H1 (cell line): ENCODE measurements around the gene UNC13D. TPM values are rescaled to one million over a fixed set of nuclear protein-coding genes. Genes with fewer than 3 reads are reported as not detected.
"Not testable (repeated sequence)": the region's sequence is repeated elsewhere in the genome, so short reads cannot be mapped to it uniquely, and the experiment has no call there.

Experiments used
- CTCF ChIA-PET: fragments of 300-600 bp; sonication (Branson Sonifier 250); formaldehyde crosslinking; loops from one replicate; lab custom pipeline; 2021; ENCODE audit not compliant: partially characterized antibody; lab: Charles Lee
- POLR2A ChIA-PET: fragments of 300-600 bp; sonication (Branson Sonifier 250); formaldehyde crosslinking; loops from one replicate; lab custom pipeline; 2021; ENCODE audit warnings: inconsistent platforms; ENCODE audit not compliant: partially characterized antibody; lab: Charles Lee
- DNase-seq, 2 experiments: peaks; one replicate each; pipeline versions ENCODE4 v3.0.0 to v3.0.0-alpha.2; 2010 to 2022; ENCODE audit warnings: low spot score in 2 of 2, low read depth in 1 of 2, mixed read lengths in 1 of 2
- FAIRE-seq: peaks from 2 replicates; lab custom pipeline; 2011; peaks lifted over from hg19 to GRCh38; lab: Jason Lieb, UNC
- H2AFZ ChIP-seq: 2 replicates; pipeline ENCODE4 v1.8.1; 2012; ENCODE audit warnings: low read length, inconsistent platforms
- H2AK5ac ChIP-seq: 2 replicates; pipeline ENCODE4 v1.6.1; 2013; ENCODE audit warnings: low read depth, low read length
- H2BK120ac ChIP-seq: replicated peaks from 2 replicates; pipeline ENCODE3; 2013; ENCODE audit warnings: low read depth, low read length, inconsistent platforms
- H2BK12ac ChIP-seq: 2 replicates; pipeline ENCODE4 v1.6.1; 2013; ENCODE audit warnings: low read depth, low read length
- H2BK15ac ChIP-seq: 2 replicates; pipeline ENCODE4 v1.6.1; 2013; ENCODE audit warnings: low read length
- H2BK20ac ChIP-seq: 2 replicates; pipeline ENCODE4 v1.6.1; 2013; ENCODE audit warnings: low read length
- H2BK5ac ChIP-seq: 2 replicates; pipeline ENCODE4 v1.6.1; 2013; ENCODE audit warnings: low read depth, low read length
- H3K14ac ChIP-seq: 2 replicates; pipeline ENCODE4 v1.6.1; 2013; ENCODE audit warnings: inconsistent platforms; ENCODE audit not compliant: insufficient read length
- H3K18ac ChIP-seq: 2 replicates; pipeline ENCODE4 v1.6.1; 2013; ENCODE audit warnings: low read length; ENCODE audit errors: extremely low read depth
- H3K23ac ChIP-seq: 2 replicates; pipeline ENCODE4 v1.6.1; 2013; ENCODE audit warnings: inconsistent platforms; ENCODE audit not compliant: insufficient read length
- H3K23me2 ChIP-seq: 2 replicates; pipeline ENCODE4 v1.6.1; 2013; ENCODE audit warnings: low read depth, low read length
- H3K27ac ChIP-seq: 2 replicates; pipeline ENCODE4 v1.6.1; 2011; ENCODE audit warnings: low read depth, low read length, inconsistent platforms
- H3K27me3 ChIP-seq, 4 experiments: replicated peaks in 1 of 4; 1 replicate in 1 of 4; 2 replicates in 3 of 4; pipeline versions ENCODE4 v1.6.1 to v1.8.1; 2011 to 2013; ENCODE audit warnings: low read length in 3 of 4, mild to moderate bottlenecking in 3 of 4, inconsistent platforms in 2 of 4, mixed read lengths in 2 of 4, moderate library complexity in 1 of 4; ENCODE audit not compliant: control insufficient read depth in 3 of 4, insufficient read depth in 3 of 4; ENCODE audit errors: extremely low read depth in 1 of 4
- H3K36me3 ChIP-seq, 4 experiments: 2 replicates each; pipeline versions ENCODE4 v1.6.1 to v1.8.1; 2011 to 2013; ENCODE audit warnings: mild to moderate bottlenecking in 4 of 4, low read length in 3 of 4, moderate library complexity in 2 of 4, control low read depth in 1 of 4, inconsistent platforms in 1 of 4; ENCODE audit not compliant: insufficient read depth in 4 of 4, control insufficient read depth in 2 of 4
- H3K4ac ChIP-seq: replicated peaks from 2 replicates; pipeline ENCODE3; 2013; ENCODE audit warnings: low read length, low read depth, mixed read lengths, inconsistent platforms; ENCODE audit not compliant: insufficient read length
- H3K4me1 ChIP-seq, 4 experiments: replicated peaks in 1 of 4; 1 replicate in 1 of 4; 2 replicates in 3 of 4; pipeline versions ENCODE4 v1.6.1 to v1.8.1; 2011 to 2013; ENCODE audit warnings: low read length in 3 of 4, inconsistent platforms in 2 of 4, mixed read lengths in 1 of 4; ENCODE audit not compliant: insufficient read depth in 4 of 4, control insufficient read depth in 3 of 4
- H3K4me2 ChIP-seq, 2 experiments: 2 replicates each; pipeline versions ENCODE4 v1.6.1 to v1.8.1; 2011 to 2013; ENCODE audit warnings: low read depth in 2 of 2, low read length in 2 of 2, control low read depth in 1 of 2, inconsistent platforms in 1 of 2, mild to moderate bottlenecking in 1 of 2; ENCODE audit not compliant: insufficient read depth in 1 of 2
- H3K4me3 ChIP-seq, 4 experiments: fragments of 200-600, 300-600 bp in 1 of 4; sonication (generic), shearing (Covaris generic), sonication (Bioruptor Twin) in 1 of 4; 2 replicates each; pipeline versions ENCODE4 v1.5.1 to v1.8.1; 2011 to 2016; ENCODE audit warnings: low read length in 4 of 4, low read depth in 3 of 4, control low read depth in 2 of 4, inconsistent platforms in 2 of 4, mild to moderate bottlenecking in 2 of 4, mixed read lengths in 1 of 4, moderate library complexity in 1 of 4; ENCODE audit not compliant: insufficient read depth in 2 of 4; ENCODE audit errors: extremely low read depth in 1 of 4
- H3K56ac ChIP-seq: replicated peaks from 2 replicates; pipeline ENCODE3; 2013; ENCODE audit warnings: low read depth, mild to moderate bottlenecking, mixed read lengths, low read length, inconsistent platforms; ENCODE audit not compliant: insufficient read length
- H3K79me1 ChIP-seq: 2 replicates; pipeline ENCODE4 v1.6.1; 2013; ENCODE audit warnings: low read depth, low read length, control low read depth
- H3K79me2 ChIP-seq, 2 experiments: 2 replicates each; pipeline versions ENCODE4 v1.6.1 to v1.8.1; 2012 to 2013; ENCODE audit warnings: low read length in 2 of 2, mild to moderate bottlenecking in 2 of 2, inconsistent platforms in 1 of 2; ENCODE audit not compliant: insufficient read depth in 2 of 2, control insufficient read depth in 1 of 2
- H3K9ac ChIP-seq, 4 experiments: replicated peaks in 1 of 4; 1 replicate in 1 of 4; 2 replicates in 3 of 4; pipeline versions ENCODE4 v1.6.1 to v1.8.1; 2011 to 2013; ENCODE audit warnings: low read depth in 3 of 4, low read length in 3 of 4, control low read depth in 2 of 4, mild to moderate bottlenecking in 2 of 4, moderate library complexity in 2 of 4, inconsistent platforms in 1 of 4; ENCODE audit errors: extremely low read depth in 1 of 4
- H3K9me3 ChIP-seq, 2 experiments: 2 replicates each; pipeline versions ENCODE4 v1.6.1 to v1.8.1; 2012 to 2013; ENCODE audit warnings: mild to moderate bottlenecking in 2 of 2, moderate library complexity in 2 of 2, control low read depth in 1 of 2, inconsistent platforms in 1 of 2, low read depth in 1 of 2, low read length in 1 of 2, mixed read lengths in 1 of 2; ENCODE audit not compliant: insufficient read depth in 2 of 2
- H4K20me1 ChIP-seq, 2 experiments: replicated peaks in 1 of 2; 2 replicates each; pipeline versions ENCODE3 to v1.8.1; 2011 to 2013; ENCODE audit warnings: inconsistent platforms in 2 of 2, low read length in 2 of 2, mild to moderate bottlenecking in 1 of 2; ENCODE audit not compliant: insufficient read depth in 2 of 2, control insufficient read depth in 1 of 2
- H4K5ac ChIP-seq: 2 replicates; pipeline ENCODE4 v1.6.1; 2013; ENCODE audit warnings: low read length, low read depth, mixed read lengths, inconsistent platforms; ENCODE audit not compliant: insufficient read length
- H4K8ac ChIP-seq: 2 replicates; pipeline ENCODE4 v1.8.0; 2013; ENCODE audit warnings: mild to moderate bottlenecking, moderate library complexity, low read length, inconsistent platforms; ENCODE audit not compliant: insufficient read depth; ENCODE audit errors: extremely low read depth
- H4K91ac ChIP-seq: replicated peaks from 2 replicates; pipeline ENCODE3; 2013; ENCODE audit warnings: low read length, mixed read lengths, inconsistent platforms; ENCODE audit not compliant: insufficient read length
- WGBS, 2 experiments: shearing (Covaris generic) in 1 of 2; methylation state at CpG; one replicate each; pipeline versions ENCODE4 v1.1.6 to v1.1.7; 2013 to 2015; ENCODE audit warnings: low lambda C conversion rate in 2 of 2, mixed read lengths in 2 of 2, inconsistent platforms in 1 of 2, low coverage in 1 of 2, missing lambda C conversion rate in 1 of 2; ENCODE audit not compliant: insufficient replicate concordance in 2 of 2, insufficient coverage in 1 of 2, insufficient read length in 1 of 2; ENCODE audit errors: extremely low coverage in 1 of 2, missing lambda C conversion rate in 1 of 2; 5-methylcytosine and 5-hydroxymethylcytosine counted together
- polyA plus RNA-seq, 7 experiments: library from polyadenylated mRNA; depleted of rRNA in 3 of 7; stranded (reverse) in 5 of 7; unstranded in 2 of 7; fragments of >200 nt in 5 of 7; fragments of 200-250 nt in 2 of 7; gene quantifications; 1 replicate in 5 of 7; 2 replicates in 1 of 7; 4 replicates in 1 of 7; pipeline versions ENCODE4 v1.2.1 to v1.2.3, GENCODE V29; 2011 to 2013; ENCODE audit warnings: missing spikeins in 2 of 7, mixed read lengths in 2 of 7
- total RNA-seq: library from RNA; stranded (reverse); fragmentation: NEBNext Ultra II Directional; extraction: Animal tissue kit (Norgen Biotek cat#: 25700); gene quantifications from 2 replicates; pipeline ENCODE4 v1.2.1, GENCODE V29; 2021

The UNC13D gene
- total and polyA plus RNA-seq, 2 of the 8 experiments (the other 6 are each of a cell fraction or from before 2014, with no cell fraction given) = 3.6 to 8.4 TPM

DNA sequence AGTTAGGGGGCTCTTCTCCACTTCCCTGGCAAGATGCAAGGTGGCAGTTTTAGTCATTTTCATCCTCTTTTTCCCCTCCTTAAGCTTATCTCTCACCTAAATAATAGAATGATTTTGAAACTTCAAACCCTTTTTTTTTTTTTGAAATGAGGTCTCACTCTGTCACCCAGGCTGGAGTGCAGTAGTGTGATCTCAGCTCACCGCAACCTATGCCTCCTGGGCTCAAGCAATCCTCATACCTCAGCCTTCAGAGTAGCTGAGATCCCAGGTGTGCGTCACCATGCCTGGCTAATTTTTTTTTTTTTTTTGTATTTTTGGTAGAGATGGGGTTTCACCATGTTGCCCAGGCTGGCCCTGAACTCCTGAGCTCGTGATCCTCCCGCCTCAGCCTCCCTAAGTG lies 20.7 kb upstream of the UNC13D start:
- not testable (repeated sequence) for H3K18ac ChIP-seq, H3K4me1 ChIP-seq, H3K23me2 ChIP-seq, H2BK12ac ChIP-seq, H3K79me1 ChIP-seq, H3K56ac ChIP-seq, H3K27me3 ChIP-seq, H3K27ac ChIP-seq, H3K4ac ChIP-seq, H3K14ac ChIP-seq, H2AK5ac ChIP-seq, H4K20me1 ChIP-seq, H3K9me3 ChIP-seq, H2AFZ ChIP-seq, H3K23ac ChIP-seq, H4K5ac ChIP-seq, H2BK120ac ChIP-seq, H3K9ac ChIP-seq, H3K4me3 ChIP-seq, H3K79me2 ChIP-seq, FAIRE-seq, H3K4me2 ChIP-seq, H2BK5ac ChIP-seq, H3K36me3 ChIP-seq, H2BK20ac ChIP-seq, H4K91ac ChIP-seq, DNase-seq
- Histone ChIP-seq H4K8ac (0 out of 2 replicates have a peak overlapping the region, but pooled peaks have one; percentile 89), H2BK15ac (0 out of 2 replicates have a peak overlapping the region, but pooled peaks have one; percentile 18)
- CTCF ChIA-PET = interaction anchor here (0.6 to 27.2 kb wide), 9 partner anchors 9 to 1973 kb away, joined by 3 to 563 read pairs (median 4); partner anchors contain the start of gene TRIM47
- POLR2A ChIA-PET = interaction anchor here (0.6 to 1.1 kb wide), 2 partner anchors 10 to 39 kb away, joined by 3 to 5 read pairs; partner anchors contain the start of gene WBP2
- WGBS, 2 experiments = 86% methylated on average over 4 of the region's 4 CpGs; no CpG with 5 or more reads in 1 of the 2 experiments
